Mammary epithelial cell (primary cell): Measurements from ENCODE around the gene AP1S1.

Experiments used
- CTCF ChIP-seq, 2 donors: IDR thresholded peaks in 1 of 2; conservative IDR thresholded peaks in 1 of 2; 2 replicates each; pipeline ENCODE4 v1.5.1; 2011 to 2012; ENCODE audit warnings: inconsistent platforms in 2 of 2, low read length in 2 of 2, mild to moderate bottlenecking in 2 of 2, control low read depth in 1 of 2, low read depth in 1 of 2; ENCODE audit not compliant: insufficient read depth in 1 of 2; ENCODE audit errors: extremely low read depth in 1 of 2
- EZH2 ChIP-seq: IDR thresholded peaks from 2 replicates; pipeline ENCODE4 v1.6.1; 2012; ENCODE audit warnings: low read length, inconsistent platforms, borderline replicate concordance

GRCh38 chr7:101113836-101114235 is 40.4 kb upstream of the AP1S1 start:
- no peak for TF ChIP-seq CTCF (conservative IDR thresholded peaks at IDR 0.05 in 1 of 2, IDR thresholded peaks at IDR 0.05 in 1 of 2; ENCODE audit: extremely low read depth in 1 of 2, insufficient read depth in 1 of 2, low read depth in 1 of 2, low read length in 2 of 2)
- TF ChIP-seq EZH2 = no peak
